HepG2 (cell line): Measurements from ENCODE around the gene COQ6. TPM values are rescaled to one million over a fixed set of nuclear protein-coding genes. Genes with fewer than 3 reads are reported as not detected.
A peak's percentile ranks its signal among the peaks of the same experiment; 100 is the strongest.

Source experiments
- CERS6 ChIP-seq: sonication (generic); formaldehyde crosslinking; IDR thresholded peaks from 2 replicates; pipeline ENCODE4 v1.5.0; 2020; ENCODE audit warnings: missing genetic modification reagents
- DZIP1 ChIP-seq: sonication (generic); formaldehyde crosslinking; IDR thresholded peaks from 2 replicates; pipeline ENCODE4 v1.5.0; 2020; ENCODE audit warnings: mild to moderate bottlenecking, missing genetic modification reagents
- ERF ChIP-seq: IDR thresholded peaks from 2 replicates; pipeline ENCODE4 v1.6.1; 2018; ENCODE audit warnings: missing biosample characterization, missing genetic modification reagents
- GATA4 ChIP-seq: sonication (generic); IDR thresholded peaks from 2 replicates; pipeline ENCODE4 v1.6.1; 2016; ENCODE audit warnings: antibody characterized with exemption, low read depth, borderline replicate concordance
- HNRNPH1 ChIP-seq: fragments of 200-400 bp; formaldehyde crosslinking; optimal IDR thresholded peaks from 2 replicates; pipeline ENCODE3; 2017; ENCODE audit warnings: mild to moderate bottlenecking, low read depth, low read length
- KAT7 ChIP-seq: IDR thresholded peaks from 2 replicates; pipeline ENCODE4 v1.6.1; 2018; ENCODE audit warnings: borderline replicate concordance, missing compliant biosample characterization
- MATR3 ChIP-seq: sonication (generic); formaldehyde crosslinking; IDR thresholded peaks from 2 replicates; pipeline ENCODE4 v1.4.0; 2020; ENCODE audit warnings: missing genetic modification reagents
- MLX ChIP-seq: IDR thresholded peaks from 2 replicates; pipeline ENCODE4 v1.6.1; 2016
- NFE2 ChIP-seq: sonication (generic); formaldehyde crosslinking; IDR thresholded peaks from 2 replicates; pipeline ENCODE4 v1.4.0; 2020; ENCODE audit warnings: missing genetic modification reagents
- NR0B2 ChIP-seq: sonication (generic); formaldehyde crosslinking; IDR thresholded peaks from 2 replicates; pipeline ENCODE4 v1.4.0; 2020; ENCODE audit warnings: mild to moderate bottlenecking, missing genetic modification reagents
- NR2F1 ChIP-seq, 2 experiments: fragments of 450-650 bp in 1 of 2; formaldehyde crosslinking in 1 of 2; IDR thresholded peaks; 2 replicates each; pipeline versions ENCODE4 v1.5.0 to v1.6.1; 2016 to 2020; ENCODE audit warnings: mild to moderate bottlenecking in 1 of 2, missing compliant biosample characterization in 1 of 2, missing genetic modification reagents in 1 of 2, moderate library complexity in 1 of 2
- SOX5 ChIP-seq: IDR thresholded peaks from 2 replicates; pipeline ENCODE4 v1.6.1; 2016; ENCODE audit warnings: borderline replicate concordance
- ZBTB37 ChIP-seq: sonication (generic); formaldehyde crosslinking; IDR thresholded peaks from 2 replicates; pipeline ENCODE4 v1.4.0; 2020; ENCODE audit warnings: mild to moderate bottlenecking, missing genetic modification reagents
- ZFP36 ChIP-seq: fragments of 150-350 bp; IDR thresholded peaks from 2 replicates; pipeline ENCODE4 v1.6.1; 2018; ENCODE audit warnings: borderline replicate concordance, low read length, low read depth; ENCODE audit not compliant: partially characterized antibody
- ZFP62 ChIP-seq: sonication (generic); formaldehyde crosslinking; IDR thresholded peaks from 2 replicates; pipeline ENCODE4 v1.4.0; 2020; ENCODE audit warnings: missing genetic modification reagents
- ZKSCAN5 ChIP-seq: sonication (generic); formaldehyde crosslinking; IDR thresholded peaks from 2 replicates; pipeline ENCODE4 v1.5.1; 2020; ENCODE audit warnings: mild to moderate bottlenecking, missing genetic modification reagents
- polyA plus RNA-seq, 8 experiments: library from polyadenylated mRNA; depleted of rRNA in 3 of 8; stranded (reverse) in 7 of 8; unstranded in 1 of 8; fragments of >200 nt; fragmentation: Illumina TruSeq in 4 of 8; extraction: Trizol in 4 of 8; gene quantifications; 2 replicates each; pipeline versions ENCODE4 v1.2.1 to v1.2.3, GENCODE V29; 2011 to 2016; ENCODE audit warnings: low read depth in 4 of 8, missing spikeins in 1 of 8, mixed read lengths in 1 of 8; ENCODE audit not compliant: insufficient read depth in 1 of 8
- total RNA-seq, 5 experiments: library from RNA; depleted of rRNA; stranded (reverse); fragments of >200 nt; fragmentation: Illumina TruSeq; extraction: Trizol; gene quantifications; 2 replicates each; pipeline ENCODE4 v1.2.3, GENCODE V29; 2016; ENCODE audit warnings: low read depth in 1 of 5
- TF ChIP-seq, protein P1 (sequence below): fragments of 450-650 bp; IDR thresholded peaks from 2 replicates; pipeline ENCODE4 v1.6.1; 2017
- TF ChIP-seq, protein P2 (sequence below): sonication (generic); formaldehyde crosslinking; IDR thresholded peaks from 2 replicates; pipeline ENCODE4 v1.4.0; 2020; ENCODE audit warnings: missing genetic modification reagents

COQ6 gene
- total and polyA plus RNA-seq, 2 of the 13 experiments (the other 11 are each of a cell fraction or from before 2014, with no cell fraction given) = 18.9 to 34.7 TPM

DNA sequence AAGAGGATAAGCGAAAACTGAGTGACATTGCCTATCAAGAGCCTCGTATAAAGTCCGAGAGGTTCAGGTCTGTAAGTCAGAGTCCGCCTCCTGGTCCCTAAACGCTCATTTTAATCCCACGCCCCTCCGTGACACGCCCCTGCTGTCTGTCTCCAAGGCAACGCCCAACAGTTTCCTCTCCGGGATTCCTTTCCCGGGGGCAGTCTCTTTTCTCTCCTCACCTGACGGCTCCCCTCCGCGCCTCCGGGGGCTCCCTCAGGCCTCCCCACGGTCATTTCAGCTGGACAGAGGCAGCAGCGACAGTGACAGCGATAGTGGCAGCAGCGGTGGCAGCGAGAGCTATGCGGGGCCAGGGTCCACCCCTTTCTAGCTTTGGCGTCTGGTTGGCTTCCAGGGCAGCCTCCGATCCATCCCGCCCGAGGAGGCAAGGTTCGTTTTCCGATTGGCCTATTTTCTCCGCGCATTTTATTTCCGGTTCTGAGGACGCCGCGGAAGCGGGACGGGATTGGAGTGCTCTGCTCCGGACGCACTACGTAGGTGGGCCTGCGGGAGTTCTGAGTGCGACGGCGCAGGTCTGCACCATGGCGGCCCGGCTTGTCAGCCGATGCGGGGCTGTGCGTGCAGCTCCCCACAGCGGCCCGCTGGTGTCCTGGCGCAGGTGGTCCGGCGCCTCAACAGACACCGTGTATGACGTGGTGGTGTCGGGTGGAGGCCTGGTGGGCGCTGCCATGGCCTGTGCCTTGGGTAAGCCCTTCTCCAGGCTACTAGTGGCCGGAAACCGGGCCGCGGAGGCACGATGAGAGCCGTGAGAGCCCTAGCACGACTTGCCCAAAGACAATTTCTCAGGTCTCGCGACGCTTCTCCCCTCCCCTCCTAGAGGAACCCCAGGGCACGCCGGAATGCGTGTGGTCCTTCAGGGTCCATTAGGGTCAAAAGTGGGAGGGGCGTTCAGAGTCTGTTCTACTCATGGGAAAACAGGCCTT is at the start of gene COQ6, which contains the start of gene FAM161B (continued):
- TF ChIP-seq MLX (CRISPR knock-in tag) (peak; percentile 33; the same call in 1 of the 2 replicates), ZFP36 (no peak), CERS6 (CRISPR knock-in tag) (no peak), NFE2 (CRISPR knock-in tag) (no peak), MATR3 (CRISPR knock-in tag) (no peak), GATA4 (no peak), ERF (CRISPR knock-in tag) (peak; percentile 72), ZFP62 (CRISPR knock-in tag) (no peak), NR2F1 (CRISPR knock-in tag; IDR thresholded peaks at IDR 0.05) (peak in 1 of 2 experiments; percentile 73; a peak in 2 of 4 replicates), NR0B2 (peak; percentile 82; the same call in 1 of the 2 replicates), ZKSCAN5 (no peak), SOX5 (no peak), HNRNPH1 (no peak), ZBTB37 (CRISPR knock-in tag) (no peak), KAT7 (no peak), DZIP1 (no peak)
- TF ChIP-seq, protein P1, sequence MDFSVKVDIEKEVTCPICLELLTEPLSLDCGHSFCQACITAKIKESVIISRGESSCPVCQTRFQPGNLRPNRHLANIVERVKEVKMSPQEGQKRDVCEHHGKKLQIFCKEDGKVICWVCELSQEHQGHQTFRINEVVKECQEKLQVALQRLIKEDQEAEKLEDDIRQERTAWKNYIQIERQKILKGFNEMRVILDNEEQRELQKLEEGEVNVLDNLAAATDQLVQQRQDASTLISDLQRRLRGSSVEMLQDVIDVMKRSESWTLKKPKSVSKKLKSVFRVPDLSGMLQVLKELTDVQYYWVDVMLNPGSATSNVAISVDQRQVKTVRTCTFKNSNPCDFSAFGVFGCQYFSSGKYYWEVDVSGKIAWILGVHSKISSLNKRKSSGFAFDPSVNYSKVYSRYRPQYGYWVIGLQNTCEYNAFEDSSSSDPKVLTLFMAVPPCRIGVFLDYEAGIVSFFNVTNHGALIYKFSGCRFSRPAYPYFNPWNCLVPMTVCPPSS = no peak
- TF ChIP-seq, protein P2, sequence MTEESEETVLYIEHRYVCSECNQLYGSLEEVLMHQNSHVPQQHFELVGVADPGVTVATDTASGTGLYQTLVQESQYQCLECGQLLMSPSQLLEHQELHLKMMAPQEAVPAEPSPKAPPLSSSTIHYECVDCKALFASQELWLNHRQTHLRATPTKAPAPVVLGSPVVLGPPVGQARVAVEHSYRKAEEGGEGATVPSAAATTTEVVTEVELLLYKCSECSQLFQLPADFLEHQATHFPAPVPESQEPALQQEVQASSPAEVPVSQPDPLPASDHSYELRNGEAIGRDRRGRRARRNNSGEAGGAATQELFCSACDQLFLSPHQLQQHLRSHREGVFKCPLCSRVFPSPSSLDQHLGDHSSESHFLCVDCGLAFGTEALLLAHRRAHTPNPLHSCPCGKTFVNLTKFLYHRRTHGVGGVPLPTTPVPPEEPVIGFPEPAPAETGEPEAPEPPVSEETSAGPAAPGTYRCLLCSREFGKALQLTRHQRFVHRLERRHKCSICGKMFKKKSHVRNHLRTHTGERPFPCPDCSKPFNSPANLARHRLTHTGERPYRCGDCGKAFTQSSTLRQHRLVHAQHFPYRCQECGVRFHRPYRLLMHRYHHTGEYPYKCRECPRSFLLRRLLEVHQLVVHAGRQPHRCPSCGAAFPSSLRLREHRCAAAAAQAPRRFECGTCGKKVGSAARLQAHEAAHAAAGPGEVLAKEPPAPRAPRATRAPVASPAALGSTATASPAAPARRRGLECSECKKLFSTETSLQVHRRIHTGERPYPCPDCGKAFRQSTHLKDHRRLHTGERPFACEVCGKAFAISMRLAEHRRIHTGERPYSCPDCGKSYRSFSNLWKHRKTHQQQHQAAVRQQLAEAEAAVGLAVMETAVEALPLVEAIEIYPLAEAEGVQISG (CRISPR knock-in tag) = peak; percentile 85
